Skeletal muscle satellite cell (primary cell): ENCODE data around the gene CRISP1. TPM values are rescaled to one million over a fixed set of nuclear protein-coding genes. Genes with fewer than 3 reads are reported as not detected.
"Not testable (repeated sequence)": the region's sequence is repeated elsewhere in the genome, so short reads cannot be mapped to it uniquely, and the experiment has no call there.

Experiments used
- H3K27me3 ChIP-seq: 2 replicates; pipeline ENCODE4 v1.7.0; 2013; ENCODE audit warnings: low read length; ENCODE audit not compliant: control insufficient read depth, insufficient read depth
- H3K36me3 ChIP-seq: 2 replicates; pipeline ENCODE4 v1.7.0; 2013; ENCODE audit warnings: mild to moderate bottlenecking, control low read depth, low read length; ENCODE audit not compliant: insufficient read depth
- H3K4me1 ChIP-seq: 2 replicates; pipeline ENCODE4 v1.7.0; 2013; ENCODE audit warnings: low read length; ENCODE audit not compliant: control insufficient read depth, insufficient read depth
- H3K4me2 ChIP-seq: 2 replicates; pipeline ENCODE4 v1.7.0; 2013; ENCODE audit warnings: mild to moderate bottlenecking, low read length
- H3K4me3 ChIP-seq: 2 replicates; pipeline ENCODE4 v1.7.0; 2013; ENCODE audit warnings: low read length
- H3K9ac ChIP-seq: 2 replicates; pipeline ENCODE4 v1.7.0; 2013; ENCODE audit warnings: mild to moderate bottlenecking, low read depth, low read length, moderate library complexity
- H3K9me3 ChIP-seq: replicated peaks from 2 replicates; pipeline ENCODE4 v1.7.0; 2013; ENCODE audit warnings: mild to moderate bottlenecking, control low read depth, low read length
- total RNA-seq: library from RNA; depleted of rRNA; stranded (reverse); fragments of >200 nt; gene quantifications from 2 replicates; pipeline ENCODE4 v1.2.3, GENCODE V29; 2012; rRNA removed

The CRISP1 gene
- not detected in 2 replicates for total RNA-seq

- no peaks in the 10 kb centered on the region for H3K27me3 ChIP-seq
- no peaks in the 10 kb centered on the region for H3K4me1 ChIP-seq
- no peaks in the 10 kb centered on the region for H3K36me3 ChIP-seq
Observed at GRCh38 chr6:49866485-49866943, at the start of gene CRISP1. CRISP1 (minus strand) TSS chr6:49866535; CDS start chr6:49857400, 9,135 bp downstream.

GRCh38 chr6:49915035-49915434 is 48.7 kb upstream of the CRISP1 start:
- Histone ChIP-seq H3K36me3 (no peaks in the 10 kb centered on the region), H3K27me3 (no peaks in the 10 kb centered on the region), H3K4me2 (no peak overlapping the region), H3K4me3 (no peak overlapping the region), H3K4me1 (no peaks in the 10 kb centered on the region), H3K9ac (no peak overlapping the region), H3K9me3 (no peaks in the 10 kb centered on the region)

More at GRCh38 chr6:49866485-49866943, at the start of gene CRISP1:
- Histone ChIP-seq H3K4me3 (no peak within 1 kb of the TSS), H3K9ac (no peak within 1 kb of the TSS), H3K4me2 (no peak within 1 kb of the TSS), H3K9me3 (no peaks in the 10 kb centered on the region)

GRCh38 chr6:49913636-49914375 is 47.5 kb upstream of the CRISP1 start:
- H3K4me2 ChIP-seq = no peak overlapping the region
- H3K9ac ChIP-seq = no peak overlapping the region
- no peaks in the 10 kb centered on the region for H3K4me1 ChIP-seq
- H3K9me3 ChIP-seq = no peaks in the 10 kb centered on the region
- no peaks in the 10 kb centered on the region for H3K36me3 ChIP-seq
- no peak overlapping the region for H3K4me3 ChIP-seq
- no peaks in the 10 kb centered on the region for H3K27me3 ChIP-seq

- Histone ChIP-seq H3K9me3 (no peaks in the 10 kb centered on the region), H3K9ac (no peak overlapping the region), H3K4me2 (no peak overlapping the region), H3K27me3 (no peaks in the 10 kb centered on the region), H3K36me3 (no peaks in the 10 kb centered on the region), H3K4me1 (no peaks in the 10 kb centered on the region), H3K4me3 (no peak overlapping the region)
Observed at GRCh38 chr6:49912196-49912595, 45.9 kb upstream of the CRISP1 start.

- H3K9ac ChIP-seq = no peak overlapping the region
- H3K4me1 ChIP-seq = no peaks in the 10 kb centered on the region
- H3K9me3 ChIP-seq = no peaks in the 10 kb centered on the region
- H3K4me2 ChIP-seq = no peak overlapping the region
- H3K27me3 ChIP-seq = no peaks in the 10 kb centered on the region
- H3K4me3 ChIP-seq = no peak overlapping the region
- H3K36me3 ChIP-seq = no peaks in the 10 kb centered on the region
Observed at GRCh38 chr6:49911252-49911651, 44.9 kb upstream of the CRISP1 start.

- H3K27me3 ChIP-seq = no peaks in the 10 kb centered on the region
- no peak overlapping the region for H3K4me2 ChIP-seq
- no peaks in the 10 kb centered on the region for H3K36me3 ChIP-seq
- H3K9ac ChIP-seq = no peak overlapping the region
- H3K4me1 ChIP-seq = no peaks in the 10 kb centered on the region
- no peak overlapping the region for H3K4me3 ChIP-seq
- no peaks in the 10 kb centered on the region for H3K9me3 ChIP-seq
Observed at GRCh38 chr6:49909563-49909962, 43.2 kb upstream of the CRISP1 start.

- Histone ChIP-seq H3K4me3 (no peak overlapping the region), H3K4me1 (no peaks in the 10 kb centered on the region), H3K9ac (no peak overlapping the region), H3K27me3 (no peaks in the 10 kb centered on the region), H3K4me2 (no peak overlapping the region), H3K36me3 (no peaks in the 10 kb centered on the region), H3K9me3 (no peaks in the 10 kb centered on the region)
Observed at GRCh38 chr6:49906526-49906925, 40.2 kb upstream of the CRISP1 start.

GRCh38 chr6:49905296-49905695 is 39.0 kb upstream of the CRISP1 start:
- no peaks in the 10 kb centered on the region for H3K27me3 ChIP-seq
- H3K9me3 ChIP-seq = no peaks in the 10 kb centered on the region
- no peak overlapping the region for H3K4me3 ChIP-seq
- H3K4me2 ChIP-seq = no peak overlapping the region
- H3K9ac ChIP-seq = no peak overlapping the region
- H3K4me1 ChIP-seq = no peaks in the 10 kb centered on the region
- H3K36me3 ChIP-seq = no peaks in the 10 kb centered on the region

GRCh38 chr6:49902856-49903255 is 36.5 kb upstream of the CRISP1 start:
- Histone ChIP-seq H3K27me3 (no peaks in the 10 kb centered on the region), H3K4me2 (no peak overlapping the region), H3K4me1 (no peaks in the 10 kb centered on the region), H3K36me3 (no peaks in the 10 kb centered on the region), H3K9me3 (no peaks in the 10 kb centered on the region), H3K4me3 (no peak overlapping the region), H3K9ac (no peak overlapping the region)

GRCh38 chr6:49898904-49899566 is 32.7 kb upstream of the CRISP1 start:
- H3K4me1 ChIP-seq = no peaks in the 10 kb centered on the region
- H3K27me3 ChIP-seq = no peaks in the 10 kb centered on the region
- H3K9ac ChIP-seq = no peak overlapping the region
- H3K36me3 ChIP-seq = no peaks in the 10 kb centered on the region
- no peak overlapping the region for H3K4me2 ChIP-seq
- H3K9me3 ChIP-seq = no peaks in the 10 kb centered on the region
- no peak overlapping the region for H3K4me3 ChIP-seq

- not testable (repeated sequence) for H3K9ac ChIP-seq, H3K4me2 ChIP-seq, H3K4me1 ChIP-seq, H3K36me3 ChIP-seq, H3K4me3 ChIP-seq, H3K27me3 ChIP-seq, H3K9me3 ChIP-seq
Observed at GRCh38 chr6:49895553-49895952, 29.2 kb upstream of the CRISP1 start.

- Histone ChIP-seq H3K9me3 (no peaks in the 10 kb centered on the region), H3K36me3 (no peaks in the 10 kb centered on the region), H3K4me2 (no peak overlapping the region), H3K9ac (no peak overlapping the region), H3K4me3 (no peak overlapping the region), H3K27me3 (no peaks in the 10 kb centered on the region), H3K4me1 (no peaks in the 10 kb centered on the region)
Observed at GRCh38 chr6:49892280-49892679, 25.9 kb upstream of the CRISP1 start.
